Nephron progenitor cell (in vitro differentiated cells): ENCODE data around the gene NUDT2.
A peak's percentile ranks its signal among the peaks of the same experiment; 100 is the strongest.

Experiments
- DNase-seq: peaks from one replicate; pipeline ENCODE4 v3.0.0; 2021
- H3K27ac Mint-ChIP-seq: 2 replicates; pipeline ENCODE4 v1.8.0; 2021; ENCODE audit warnings: mild to moderate bottlenecking, moderate library complexity, mixed read lengths
- H3K27me3 Mint-ChIP-seq: 2 replicates; pipeline ENCODE4 v1.8.0; 2021; ENCODE audit warnings: mild to moderate bottlenecking, low read depth, mixed read lengths; ENCODE audit not compliant: poor library complexity
- H3K36me3 Mint-ChIP-seq: 2 replicates; pipeline ENCODE4 v1.8.0; 2021; ENCODE audit warnings: low read depth, mixed read lengths
- H3K4me1 Mint-ChIP-seq: 2 replicates; pipeline ENCODE4 v1.8.0; 2021; ENCODE audit warnings: mixed read lengths
- H3K4me3 Mint-ChIP-seq: 2 replicates; pipeline ENCODE4 v1.8.0; 2021; ENCODE audit warnings: mild to moderate bottlenecking, moderate library complexity, mixed read lengths
- H3K9me3 Mint-ChIP-seq: 2 replicates; pipeline ENCODE4 v1.8.0; 2021; ENCODE audit warnings: mild to moderate bottlenecking, moderate library complexity, mixed read lengths
- TF ChIP-seq, protein P1 (sequence below): fragments of 200-600 bp; sonication (generic); IDR thresholded peaks from 2 replicates; pipeline ENCODE4 v1.5.0; 2021; ENCODE audit warnings: antibody characterized with exemption

The NUDT2 gene

DNA sequence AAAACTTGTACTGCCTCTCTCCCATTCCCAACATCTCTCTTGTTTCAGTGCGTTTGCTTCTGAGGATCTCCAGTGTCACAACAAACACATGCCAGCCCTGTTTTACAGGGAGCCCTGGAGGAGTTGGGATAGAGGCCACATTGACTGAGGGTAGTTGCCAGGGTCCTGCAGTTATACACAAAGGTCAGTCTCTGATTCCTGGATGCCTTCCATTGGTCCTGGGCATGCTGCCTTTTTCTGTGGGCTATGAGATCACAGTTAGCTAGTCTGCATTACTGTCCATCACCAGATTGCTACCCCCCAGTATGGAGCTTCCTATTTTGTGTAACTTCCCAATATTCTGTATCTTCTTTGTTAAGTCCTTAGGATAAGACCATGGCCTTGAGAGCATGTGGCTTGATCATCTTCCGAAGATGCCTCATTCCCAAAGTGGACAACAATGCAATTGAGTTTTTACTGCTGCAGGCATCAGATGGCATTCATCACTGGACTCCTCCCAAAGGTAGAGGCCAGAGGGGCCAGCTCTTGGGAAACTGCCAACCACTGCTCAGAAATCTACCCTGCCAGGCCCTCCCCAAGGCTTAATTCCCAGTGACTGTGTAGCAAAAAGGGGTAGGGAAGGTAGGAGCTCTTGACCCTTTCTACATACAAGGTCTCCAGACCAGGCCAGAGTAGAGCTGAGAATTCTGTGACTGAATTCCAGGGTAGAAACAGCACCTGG is 9.5 kb downstream of the NUDT2 start:
- Mint-ChIP-seq H3K4me3 (no peak overlapping the region), H3K27me3 (no peaks in the 10 kb centered on the region), H3K27ac (no peak overlapping the region), H3K36me3 (peaks cover 13% of the 10 kb centered on the region), H3K9me3 (no peaks in the 10 kb centered on the region), H3K4me1 (peaks cover 18% of the 10 kb centered on the region)
- no peak for DNase-seq
- TF ChIP-seq, protein P1, sequence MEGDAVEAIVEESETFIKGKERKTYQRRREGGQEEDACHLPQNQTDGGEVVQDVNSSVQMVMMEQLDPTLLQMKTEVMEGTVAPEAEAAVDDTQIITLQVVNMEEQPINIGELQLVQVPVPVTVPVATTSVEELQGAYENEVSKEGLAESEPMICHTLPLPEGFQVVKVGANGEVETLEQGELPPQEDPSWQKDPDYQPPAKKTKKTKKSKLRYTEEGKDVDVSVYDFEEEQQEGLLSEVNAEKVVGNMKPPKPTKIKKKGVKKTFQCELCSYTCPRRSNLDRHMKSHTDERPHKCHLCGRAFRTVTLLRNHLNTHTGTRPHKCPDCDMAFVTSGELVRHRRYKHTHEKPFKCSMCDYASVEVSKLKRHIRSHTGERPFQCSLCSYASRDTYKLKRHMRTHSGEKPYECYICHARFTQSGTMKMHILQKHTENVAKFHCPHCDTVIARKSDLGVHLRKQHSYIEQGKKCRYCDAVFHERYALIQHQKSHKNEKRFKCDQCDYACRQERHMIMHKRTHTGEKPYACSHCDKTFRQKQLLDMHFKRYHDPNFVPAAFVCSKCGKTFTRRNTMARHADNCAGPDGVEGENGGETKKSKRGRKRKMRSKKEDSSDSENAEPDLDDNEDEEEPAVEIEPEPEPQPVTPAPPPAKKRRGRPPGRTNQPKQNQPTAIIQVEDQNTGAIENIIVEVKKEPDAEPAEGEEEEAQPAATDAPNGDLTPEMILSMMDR, result no peak

DNA sequence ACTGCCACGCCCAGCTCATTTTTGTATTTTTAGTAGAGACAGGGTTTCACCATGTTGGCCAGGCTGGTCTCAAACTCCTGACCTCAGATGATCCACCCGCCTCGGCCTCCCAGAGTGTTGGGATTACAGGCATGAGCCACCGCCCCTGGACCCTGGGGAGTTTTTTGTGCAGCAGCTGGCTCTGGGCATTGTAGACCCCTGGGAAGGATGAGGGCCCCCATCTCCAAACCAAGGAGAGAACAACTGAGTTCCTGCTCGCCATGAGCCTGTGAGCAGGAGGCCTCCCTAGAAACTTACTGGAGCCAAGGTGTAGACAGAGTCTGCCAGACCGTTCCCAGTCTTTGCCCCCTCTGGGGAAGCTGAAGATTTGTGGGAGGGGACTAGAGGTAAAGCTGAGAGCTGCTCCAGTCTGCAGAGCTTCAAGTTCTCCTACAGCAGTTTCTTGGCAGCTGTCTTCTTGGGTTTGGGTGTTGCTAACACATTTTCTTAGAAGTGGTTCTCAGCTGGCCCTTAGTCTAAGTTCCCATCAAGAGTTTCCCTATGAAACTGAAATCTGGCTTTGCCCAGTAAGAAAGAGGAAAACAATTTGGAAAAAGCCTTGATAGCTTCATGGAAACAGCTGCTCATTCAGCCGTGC is 12.4 kb downstream of the NUDT2 start:
- Mint-ChIP-seq H3K36me3 (peaks cover 14% of the 10 kb centered on the region), H3K27me3 (peaks cover 3% of the 10 kb centered on the region), H3K4me1 (no peaks in the 10 kb centered on the region), H3K27ac (no peak overlapping the region), H3K9me3 (no peaks in the 10 kb centered on the region), H3K4me3 (no peak overlapping the region)
- TF ChIP-seq, protein P1, result no peak
- no peak for DNase-seq

DNA sequence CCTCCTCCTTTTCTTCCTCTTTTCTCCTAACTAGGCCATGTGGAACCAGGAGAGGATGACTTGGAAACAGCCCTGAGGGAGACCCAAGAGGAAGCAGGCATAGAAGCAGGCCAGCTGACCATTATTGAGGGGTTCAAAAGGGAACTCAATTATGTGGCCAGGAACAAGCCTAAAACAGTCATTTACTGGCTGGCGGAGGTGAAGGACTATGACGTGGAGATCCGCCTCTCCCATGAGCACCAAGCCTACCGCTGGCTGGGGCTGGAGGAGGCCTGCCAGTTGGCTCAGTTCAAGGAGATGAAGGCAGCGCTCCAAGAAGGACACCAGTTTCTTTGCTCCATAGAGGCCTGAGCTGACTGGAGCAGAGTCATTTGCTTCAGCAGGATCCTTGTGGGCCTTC is 13.7 kb downstream of the NUDT2 start:
- peaks cover 14% of the 10 kb centered on the region for H3K36me3 Mint-ChIP-seq
- H3K4me3 Mint-ChIP-seq, result no peak overlapping the region
- H3K27ac Mint-ChIP-seq, result no peak overlapping the region
- TF ChIP-seq, protein P1, result no peak
- no peaks in the 10 kb centered on the region for H3K4me1 Mint-ChIP-seq
- H3K27me3 Mint-ChIP-seq, result peaks cover 3% of the 10 kb centered on the region
- no peaks in the 10 kb centered on the region for H3K9me3 Mint-ChIP-seq
- no peak for DNase-seq

DNA sequence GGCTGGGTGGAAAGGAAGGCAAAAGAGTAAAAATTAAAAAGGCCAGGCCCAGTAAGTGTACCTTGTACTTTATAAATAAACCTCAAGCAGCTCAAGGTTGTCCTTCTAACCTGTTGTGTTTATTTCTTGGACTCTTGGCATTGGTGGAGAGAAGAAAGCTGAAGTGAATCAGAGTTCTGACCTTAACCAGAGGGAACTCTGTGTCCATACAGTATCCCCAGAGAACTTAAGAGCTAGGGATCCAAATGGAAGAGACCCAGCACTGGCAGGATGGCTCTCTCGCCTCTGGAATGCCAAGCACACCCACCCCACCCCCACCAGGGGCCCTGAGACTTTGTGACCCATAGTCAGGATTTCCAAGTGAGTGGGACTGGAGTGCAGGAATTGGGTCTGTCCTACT is 14.2 kb downstream of the NUDT2 start:
- H3K36me3 Mint-ChIP-seq, result peaks cover 14% of the 10 kb centered on the region
- H3K4me1 Mint-ChIP-seq, result no peaks in the 10 kb centered on the region
- no peak overlapping the region for H3K27ac Mint-ChIP-seq
- peaks cover 3% of the 10 kb centered on the region for H3K27me3 Mint-ChIP-seq
- TF ChIP-seq, protein P1, result no peak
- no peaks in the 10 kb centered on the region for H3K9me3 Mint-ChIP-seq
- no peak for DNase-seq
- no peak overlapping the region for H3K4me3 Mint-ChIP-seq

DNA sequence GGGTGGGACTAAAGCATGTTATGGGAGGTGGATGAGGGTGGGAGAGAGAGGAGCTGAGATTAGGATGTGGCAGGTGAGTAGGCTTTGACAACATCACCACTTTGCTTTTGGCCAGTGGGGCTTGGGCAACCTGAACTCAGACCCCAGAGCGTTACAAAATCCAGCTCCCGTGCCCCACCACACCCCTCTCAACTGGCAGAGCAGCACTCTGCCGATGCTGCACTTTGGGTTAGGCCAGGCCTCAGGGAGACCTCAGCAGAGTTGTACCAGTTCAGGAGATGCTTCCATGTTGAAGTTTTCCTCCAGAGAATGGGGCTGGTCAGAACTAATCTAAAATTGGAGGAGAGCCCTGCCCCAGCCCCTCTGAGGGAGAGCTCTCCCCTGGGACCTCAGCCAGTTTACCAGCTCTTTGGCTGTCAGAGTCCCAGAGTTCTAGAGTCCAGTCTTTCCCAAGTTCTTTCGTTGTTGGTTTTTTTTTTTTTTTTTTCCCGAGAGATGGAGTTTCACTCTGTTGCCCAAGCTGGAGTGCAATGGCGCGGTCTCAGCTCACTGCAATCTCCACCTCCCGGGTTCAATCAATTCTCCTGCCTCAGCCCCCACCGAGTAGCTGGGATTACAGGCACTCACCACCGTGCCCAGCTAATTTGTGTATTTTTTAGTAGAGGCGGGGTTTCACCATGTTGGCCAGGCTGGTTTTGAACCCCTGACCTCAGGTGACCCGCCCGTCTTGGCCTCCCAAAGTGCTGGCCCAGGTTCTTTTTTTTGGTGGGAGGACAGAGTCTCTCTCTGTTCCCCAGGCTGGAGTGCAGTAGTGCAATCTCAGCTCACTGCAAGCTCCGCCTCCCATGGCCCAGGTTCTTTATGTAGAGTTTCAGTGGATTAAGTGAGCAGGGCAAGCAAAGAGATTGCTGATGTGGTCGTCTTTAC is 17.8 kb downstream of the NUDT2 start:
- Mint-ChIP-seq H3K27ac (peak overlapping the region; percentile 80), H3K27me3 (peaks cover 7% of the 10 kb centered on the region), H3K36me3 (peaks cover 13% of the 10 kb centered on the region), H3K4me3 (no peak overlapping the region), H3K9me3 (no peaks in the 10 kb centered on the region), H3K4me1 (no peaks in the 10 kb centered on the region)
- DNase-seq, result no peak
- TF ChIP-seq, protein P1, result no peak
